ENCODE data around the gene SASH1. TPM values are rescaled to one million over a fixed set of nuclear protein-coding genes. Genes with fewer than 3 reads are reported as not detected.

SASH1 gene
- total RNA-seq, 4 donors from 2014 or later = 142 to 214 (median 173) TPM

DNA sequence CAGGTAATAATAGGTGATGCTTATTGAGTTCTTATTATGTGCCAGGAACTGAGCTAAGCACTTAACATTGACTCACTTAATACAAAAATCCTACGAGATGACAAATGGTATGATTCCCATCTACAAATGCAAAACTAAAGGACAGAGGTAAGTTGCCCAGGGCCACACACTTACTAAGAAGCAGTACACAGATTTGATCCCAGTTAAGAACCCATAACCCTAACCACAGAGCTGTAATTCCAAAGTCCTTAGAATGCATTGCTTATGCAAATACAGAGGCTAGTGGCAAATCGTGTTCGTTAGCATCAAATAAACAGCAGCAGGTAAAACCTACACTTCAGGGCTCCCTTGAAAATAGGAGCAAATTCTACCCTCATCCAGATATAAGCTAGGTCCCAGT lies 104.0 kb downstream of the SASH1 start:
- TF ChIP-seq, protein P1, sequence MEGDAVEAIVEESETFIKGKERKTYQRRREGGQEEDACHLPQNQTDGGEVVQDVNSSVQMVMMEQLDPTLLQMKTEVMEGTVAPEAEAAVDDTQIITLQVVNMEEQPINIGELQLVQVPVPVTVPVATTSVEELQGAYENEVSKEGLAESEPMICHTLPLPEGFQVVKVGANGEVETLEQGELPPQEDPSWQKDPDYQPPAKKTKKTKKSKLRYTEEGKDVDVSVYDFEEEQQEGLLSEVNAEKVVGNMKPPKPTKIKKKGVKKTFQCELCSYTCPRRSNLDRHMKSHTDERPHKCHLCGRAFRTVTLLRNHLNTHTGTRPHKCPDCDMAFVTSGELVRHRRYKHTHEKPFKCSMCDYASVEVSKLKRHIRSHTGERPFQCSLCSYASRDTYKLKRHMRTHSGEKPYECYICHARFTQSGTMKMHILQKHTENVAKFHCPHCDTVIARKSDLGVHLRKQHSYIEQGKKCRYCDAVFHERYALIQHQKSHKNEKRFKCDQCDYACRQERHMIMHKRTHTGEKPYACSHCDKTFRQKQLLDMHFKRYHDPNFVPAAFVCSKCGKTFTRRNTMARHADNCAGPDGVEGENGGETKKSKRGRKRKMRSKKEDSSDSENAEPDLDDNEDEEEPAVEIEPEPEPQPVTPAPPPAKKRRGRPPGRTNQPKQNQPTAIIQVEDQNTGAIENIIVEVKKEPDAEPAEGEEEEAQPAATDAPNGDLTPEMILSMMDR (IDR thresholded peaks at IDR 0.05) = no peak
- DNase-seq (ENCODE audit: low spot score) (no peak), ATAC-seq (ENCODE audit: low FRiP score) (no peak)

DNA sequence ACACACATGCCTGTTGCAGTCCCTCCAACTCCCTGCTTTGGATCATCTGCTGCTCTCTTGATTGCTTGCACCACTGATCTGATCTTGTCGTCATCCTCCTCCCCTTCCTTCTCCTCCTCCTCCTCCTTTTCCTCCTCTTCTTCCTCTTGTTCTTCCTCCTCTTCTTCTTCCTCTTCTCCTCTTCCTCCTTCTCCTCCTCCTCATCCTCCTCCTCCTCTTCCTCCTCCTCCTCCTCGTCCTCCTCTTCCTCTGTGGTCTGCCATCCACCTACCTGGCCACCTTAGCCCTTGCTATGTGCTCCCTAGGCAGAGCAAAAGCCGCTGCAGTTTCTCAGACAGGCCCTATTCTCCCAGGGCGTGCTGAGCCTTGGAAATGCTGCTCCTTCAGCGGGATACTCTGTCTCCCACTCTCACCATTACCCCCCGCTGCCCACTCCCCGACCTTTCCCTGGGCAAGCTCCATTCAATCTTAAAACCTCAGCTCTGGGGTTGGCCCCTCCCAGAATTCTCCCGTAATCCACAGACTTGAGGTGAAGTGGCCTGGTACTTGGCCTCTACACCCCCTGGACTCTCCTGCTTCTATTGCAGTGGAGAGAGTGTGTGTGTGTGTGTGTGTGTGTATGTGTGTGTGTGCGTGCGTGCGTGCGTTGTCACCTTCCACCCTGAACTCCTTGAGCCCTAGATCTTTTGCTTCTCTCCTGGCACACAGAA lies 105.0 kb downstream of the SASH1 start:
- DNase-seq (ENCODE audit: low spot score) (no peak), ATAC-seq (ENCODE audit: low FRiP score) (no peak)
- TF ChIP-seq, protein P1 (IDR thresholded peaks at IDR 0.05) = no peak

DNA sequence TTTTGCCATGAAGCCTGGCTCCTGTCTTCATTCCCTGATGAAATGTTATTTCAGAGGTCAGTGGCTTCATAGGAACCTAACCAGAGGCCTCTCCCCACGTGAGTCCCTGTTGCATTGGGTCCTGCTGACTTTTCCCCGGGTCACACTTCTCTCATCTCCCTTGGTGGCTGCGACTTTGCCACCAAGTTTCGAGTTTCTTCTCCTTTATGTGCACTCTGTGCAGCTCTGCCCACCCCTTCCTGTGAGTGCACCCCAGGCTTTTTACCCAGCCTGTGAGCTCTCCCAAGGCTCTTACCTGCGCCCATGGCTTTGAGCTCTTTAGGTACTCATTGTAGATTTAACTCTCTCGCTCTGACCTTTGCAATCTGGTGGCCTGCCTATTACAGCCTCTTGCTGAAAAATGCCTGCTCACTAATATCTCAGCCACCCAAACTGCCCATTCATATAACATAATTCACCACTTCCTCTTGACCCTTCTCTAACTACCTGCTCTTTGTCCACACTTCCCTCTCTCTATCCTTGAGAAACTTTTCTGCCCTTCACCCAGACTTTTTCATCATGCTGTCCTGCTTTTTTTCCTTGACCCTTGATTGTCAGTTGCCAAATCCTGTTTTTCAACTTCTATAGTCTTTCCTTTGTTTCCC lies 105.9 kb downstream of the SASH1 start:
- ATAC-seq (ENCODE audit: low FRiP score) = no peak
- DNase-seq (ENCODE audit: low spot score) = no peak
- TF ChIP-seq, protein P1 (IDR thresholded peaks at IDR 0.05) = no peak

DNA sequence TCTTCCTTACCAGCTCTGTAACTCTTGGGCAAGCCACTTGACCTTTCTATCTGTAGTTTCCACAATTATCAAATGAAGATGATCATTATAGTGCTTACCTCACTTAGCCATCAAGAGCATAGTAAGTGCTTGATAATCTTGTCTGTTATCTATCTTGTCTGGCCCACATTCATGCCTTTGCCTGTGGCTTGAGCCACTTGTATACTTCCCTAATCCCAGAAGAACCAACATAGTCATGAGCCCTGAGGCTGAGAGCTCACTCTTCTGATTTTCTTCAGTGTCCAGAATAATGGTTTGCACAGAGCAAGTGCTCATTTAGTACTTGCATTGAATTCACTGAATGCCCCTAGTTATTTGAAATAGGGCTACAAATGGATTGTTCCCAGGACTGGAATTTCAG lies 108.2 kb downstream of the SASH1 start:
- TF ChIP-seq, protein P1 (IDR thresholded peaks at IDR 0.05) = no peak
- DNase-seq (ENCODE audit: low spot score) = no peak
- ATAC-seq (ENCODE audit: low FRiP score) = no peak

DNA sequence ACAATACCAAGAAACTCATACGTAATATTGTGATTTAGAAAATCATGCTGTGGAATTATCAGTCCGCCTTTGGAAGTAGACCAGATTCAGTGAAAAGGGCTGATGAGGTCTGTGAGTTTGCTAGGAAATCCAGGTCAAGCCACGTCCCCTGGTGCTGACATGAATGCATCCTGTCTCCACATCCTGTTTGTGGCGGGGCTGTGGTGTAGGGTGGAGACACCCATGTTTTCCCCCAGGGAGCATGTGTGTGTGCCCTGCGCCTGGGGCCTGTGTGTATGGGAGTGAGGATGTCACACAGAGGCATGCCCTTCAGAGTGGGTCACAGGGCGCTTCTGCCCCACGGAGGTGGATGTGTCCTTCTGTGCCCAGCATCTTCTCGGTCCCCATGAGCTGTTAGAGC lies 109.1 kb downstream of the SASH1 start:
- TF ChIP-seq, protein P1 (IDR thresholded peaks at IDR 0.05) = no peak
- ATAC-seq (ENCODE audit: low FRiP score) (no peak), DNase-seq (ENCODE audit: low spot score) (no peak)

DNA sequence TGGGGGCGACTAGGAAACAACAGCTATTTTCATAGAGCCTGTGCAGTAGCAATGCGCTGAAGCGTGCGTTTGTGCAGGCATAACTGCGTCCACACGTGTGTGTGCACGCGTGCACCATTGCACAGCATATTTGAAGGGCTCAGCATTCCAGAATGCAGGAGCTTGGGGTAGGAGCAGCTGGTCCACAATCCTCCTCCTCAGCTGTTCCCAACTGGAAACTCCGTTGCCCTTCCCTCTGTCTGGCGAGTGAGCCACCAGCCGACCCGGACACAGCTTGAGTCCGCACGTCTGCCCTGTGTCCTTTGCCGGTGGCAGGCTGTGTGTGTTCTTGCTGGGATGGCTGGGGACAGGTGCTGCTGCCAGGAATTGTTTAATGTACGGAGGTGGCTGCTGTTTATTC lies 110.2 kb downstream of the SASH1 start:
- ATAC-seq (ENCODE audit: low FRiP score) = no peak
- DNase-seq (ENCODE audit: low spot score) = no peak
- TF ChIP-seq, protein P1 (IDR thresholded peaks at IDR 0.05) = no peak

DNA sequence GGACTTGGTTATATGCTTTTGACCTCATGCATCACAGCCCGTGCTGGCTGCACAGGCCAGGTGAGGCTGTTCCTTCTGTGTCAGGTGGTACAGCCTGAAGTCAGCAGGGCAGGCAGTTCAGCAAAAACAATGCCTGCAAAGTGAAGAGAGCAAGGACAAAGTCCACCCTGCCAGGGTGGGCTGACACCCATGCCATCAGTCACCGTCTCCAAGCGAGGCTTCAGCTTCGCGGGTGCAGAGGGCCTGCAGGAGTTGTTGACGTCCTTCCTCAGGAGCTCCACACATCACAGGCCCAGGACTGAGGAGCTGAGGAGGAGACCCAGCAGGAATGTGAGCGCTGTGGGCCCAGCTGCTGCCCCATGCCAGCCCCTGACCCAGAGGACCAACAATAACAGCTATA lies 111.3 kb downstream of the SASH1 start:
- TF ChIP-seq, protein P1 (IDR thresholded peaks at IDR 0.05) = no peak
- no peak for ATAC-seq (ENCODE audit: low FRiP score)
- no peak for DNase-seq (ENCODE audit: low spot score)
